Activated CD4-positive, CD25-positive, alpha-beta regulatory T cell treated with anti-CD3 and anti-CD28 coated beads, Interleukin-2, amount 50 U/mL, for 16 hours (primary cell): ENCODE data around the gene ENOX1.

Experiments
- DNase-seq: peaks from one replicate; pipeline ENCODE4 v3.0.0-alpha.2; 2020; ENCODE audit warnings: low read depth, low spot score

Gene ENOX1

DNA sequence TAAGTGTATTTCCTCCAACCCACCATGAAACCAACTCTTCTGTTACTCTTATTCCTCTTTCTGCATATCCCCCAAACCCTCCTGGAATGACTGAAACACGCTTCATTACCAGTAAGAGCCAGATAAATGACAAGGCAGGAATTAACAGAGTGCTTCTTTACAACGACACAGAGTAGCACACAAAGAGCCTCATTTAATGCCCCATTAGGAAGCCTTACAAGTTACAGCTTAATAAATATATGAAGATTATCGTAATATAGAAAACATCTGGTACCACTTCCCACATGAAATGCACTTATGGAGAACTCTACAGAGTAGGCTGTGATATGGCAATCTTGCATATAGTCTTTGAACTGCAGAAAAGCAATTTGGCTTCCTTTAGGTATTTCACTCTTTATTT is 116.8 kb downstream of the ENOX1 start:
- no peak for DNase-seq

- DNase-seq: no peak
These were observed 117.7 kb downstream of the ENOX1 start for GRCh38 chr13:43669101-43669500.

GRCh38 chr13:43666403-43666802 is 120.4 kb downstream of the ENOX1 start:
- no peak for DNase-seq

DNA sequence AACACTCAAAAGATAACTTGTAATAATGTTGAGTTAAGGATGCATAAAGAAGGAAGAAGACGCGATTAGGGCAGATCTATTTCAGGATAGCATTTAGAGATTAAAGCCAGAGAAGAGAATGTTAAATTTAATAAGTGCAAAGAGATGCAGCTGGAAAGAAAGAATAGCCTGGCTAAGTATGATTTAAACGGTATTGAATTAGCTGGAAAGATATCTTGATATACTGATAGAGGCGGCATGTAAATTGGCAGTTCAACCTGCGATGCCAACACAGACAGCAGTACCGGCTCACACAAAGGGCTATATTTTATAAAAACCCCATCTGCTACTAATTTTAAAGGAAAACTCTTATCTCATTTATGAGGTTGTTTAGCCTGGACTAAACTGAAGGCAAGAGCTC is 121.4 kb downstream of the ENOX1 start:
- no peak for DNase-seq

- DNase-seq: no peak
These were observed 122.0 kb downstream of the ENOX1 start for GRCh38 chr13:43664700-43665191.

- no peak for DNase-seq
These were observed 123.2 kb downstream of the ENOX1 start for GRCh38 chr13:43663474-43664090.

GRCh38 chr13:43662976-43663375 is 123.8 kb downstream of the ENOX1 start:
- DNase-seq: no peak

DNA sequence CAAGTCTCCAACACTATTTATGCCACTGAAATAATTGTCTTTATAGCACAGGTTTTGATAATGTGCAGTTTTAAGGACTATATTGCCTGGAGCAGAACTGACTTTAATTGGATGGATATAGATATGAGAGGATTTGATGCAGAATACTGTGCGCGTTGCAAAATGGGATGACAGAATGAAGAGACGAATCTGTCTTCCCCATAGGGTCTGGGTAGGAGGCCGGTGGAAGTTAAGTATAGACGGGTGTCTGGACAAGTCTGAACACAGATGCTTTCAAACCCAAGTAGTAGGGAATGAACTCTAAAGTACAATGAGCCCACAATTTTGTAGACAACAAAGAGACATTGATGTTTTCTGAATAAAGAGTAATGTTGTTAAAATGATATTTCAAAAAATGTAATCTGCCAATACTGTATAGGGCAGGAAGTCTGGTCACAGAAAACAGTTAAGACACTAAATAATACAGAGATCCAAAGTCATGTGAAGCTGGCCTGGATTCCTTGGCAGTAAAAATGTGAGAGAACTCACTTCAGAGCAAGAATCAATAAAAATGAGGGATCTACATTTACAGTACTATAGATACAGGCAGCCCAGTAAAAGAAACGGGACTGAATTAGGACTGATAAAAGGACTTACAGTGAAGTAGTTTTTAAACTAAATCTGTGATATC is 125.5 kb downstream of the ENOX1 start:
- no peak for DNase-seq

DNA sequence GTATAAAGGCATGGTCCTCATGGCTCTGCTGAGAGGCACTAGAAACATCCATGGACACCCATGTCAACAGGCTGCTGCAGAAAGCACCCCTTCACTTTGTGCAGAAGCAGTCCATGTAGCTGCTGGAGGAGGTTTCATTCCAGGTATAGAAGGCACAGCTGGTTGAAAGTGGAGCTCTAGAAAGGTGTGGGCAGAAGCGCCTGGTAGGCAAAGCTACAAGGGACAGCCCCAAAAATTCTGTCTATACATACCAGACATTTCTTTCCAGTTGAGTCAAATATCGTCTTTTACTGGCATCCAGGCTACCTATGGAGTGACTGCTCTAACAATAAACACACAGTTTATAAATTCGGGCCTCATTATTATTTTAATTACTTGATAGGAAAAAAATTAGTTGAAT is 129.3 kb downstream of the ENOX1 start:
- no peak for DNase-seq

DNA sequence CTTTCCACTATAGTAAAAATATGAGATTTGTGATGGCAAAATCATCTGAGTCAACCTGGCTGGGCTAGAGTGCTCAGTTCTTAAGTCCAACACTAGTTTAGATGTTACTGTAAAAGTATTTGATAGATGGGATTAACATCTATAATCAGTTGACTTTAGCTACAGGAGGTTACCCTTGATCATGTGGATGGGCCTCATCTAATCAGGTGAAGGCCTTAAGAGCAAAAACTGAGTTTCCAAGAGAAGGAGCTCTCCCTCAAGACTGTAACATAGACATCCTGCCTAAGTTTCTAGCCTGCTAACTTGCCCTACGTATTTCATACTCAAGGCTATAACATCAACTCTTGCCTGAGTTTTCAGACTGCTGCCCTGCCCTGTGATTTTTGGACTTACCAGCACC is 132.8 kb downstream of the ENOX1 start:
- no peak for DNase-seq

- no peak for DNase-seq
These were observed 133.4 kb downstream of the ENOX1 start for GRCh38 chr13:43653395-43653794.

GRCh38 chr13:43652760-43653159 is 134.0 kb downstream of the ENOX1 start:
- no peak for DNase-seq

- no peak for DNase-seq
These were observed 135.9 kb downstream of the ENOX1 start for GRCh38 chr13:43650882-43651281.

- DNase-seq: no peak
These were observed 138.0 kb downstream of the ENOX1 start for GRCh38 chr13:43648733-43649132.

- DNase-seq: no peak
These were observed 139.3 kb downstream of the ENOX1 start for GRCh38 chr13:43647471-43647870.

DNA sequence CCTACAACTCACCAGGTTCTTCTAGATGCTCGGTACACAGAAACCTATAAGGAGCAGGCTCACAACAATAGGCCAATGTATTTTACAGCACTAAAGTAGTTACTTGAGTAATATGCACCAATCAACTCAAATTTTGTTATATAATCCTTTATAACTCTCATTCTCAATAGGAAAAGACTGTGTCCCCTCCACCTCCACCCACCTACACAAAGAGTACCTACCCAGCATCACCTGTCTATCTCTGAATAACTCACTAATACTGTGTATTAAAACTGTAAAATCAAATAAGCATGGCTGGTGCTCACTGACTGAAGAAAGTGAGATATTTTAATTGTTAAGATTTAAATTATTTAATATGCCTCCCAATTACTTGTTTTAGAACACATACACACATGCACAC is 146.3 kb downstream of the ENOX1 start:
- DNase-seq: no peak

DNA sequence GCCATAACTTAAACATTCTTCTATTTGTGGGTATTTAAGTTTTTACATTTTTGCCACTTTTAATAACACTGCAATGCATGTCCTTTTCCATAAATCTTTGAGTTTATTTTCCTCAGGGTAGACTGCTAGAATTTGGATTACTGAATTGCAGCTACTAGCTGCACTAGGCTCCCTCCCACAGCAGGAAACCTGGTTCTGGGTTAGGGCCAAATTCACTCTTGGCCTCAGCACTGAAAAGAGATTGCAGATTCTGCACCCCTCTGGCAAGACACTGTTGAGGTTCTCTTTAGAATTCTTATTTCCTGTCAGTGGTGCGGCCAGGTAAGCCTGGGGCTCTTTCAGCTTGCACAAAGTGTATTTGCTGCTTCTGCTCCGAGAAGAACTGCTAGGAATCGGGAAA is 155.7 kb downstream of the ENOX1 start:
- no peak for DNase-seq

GRCh38 chr13:43629691-43630480 is 156.9 kb downstream of the ENOX1 start:
- DNase-seq: no peak

DNA sequence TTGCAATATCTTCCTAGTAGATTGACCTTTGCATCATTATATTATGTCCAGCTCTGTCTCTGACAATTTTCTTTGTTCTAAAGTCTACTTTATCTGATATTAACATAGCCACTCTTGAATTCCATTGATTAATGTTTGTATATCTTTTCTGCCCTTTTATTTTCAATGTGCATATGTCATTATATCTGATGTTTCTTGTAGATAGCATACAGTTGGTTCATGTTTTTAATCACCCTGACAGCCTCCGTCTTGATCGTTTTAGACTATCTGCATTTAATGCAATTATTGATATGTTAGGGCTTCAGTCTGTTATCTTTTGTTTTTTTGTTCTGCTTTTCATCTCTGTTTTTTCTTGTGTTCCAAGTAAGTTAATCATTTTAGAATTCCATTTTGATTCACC is 159.8 kb downstream of the ENOX1 start:
- no peak for DNase-seq

GRCh38 chr13:43614063-43614462 is 172.7 kb downstream of the ENOX1 start:
- DNase-seq: no peak

DNA sequence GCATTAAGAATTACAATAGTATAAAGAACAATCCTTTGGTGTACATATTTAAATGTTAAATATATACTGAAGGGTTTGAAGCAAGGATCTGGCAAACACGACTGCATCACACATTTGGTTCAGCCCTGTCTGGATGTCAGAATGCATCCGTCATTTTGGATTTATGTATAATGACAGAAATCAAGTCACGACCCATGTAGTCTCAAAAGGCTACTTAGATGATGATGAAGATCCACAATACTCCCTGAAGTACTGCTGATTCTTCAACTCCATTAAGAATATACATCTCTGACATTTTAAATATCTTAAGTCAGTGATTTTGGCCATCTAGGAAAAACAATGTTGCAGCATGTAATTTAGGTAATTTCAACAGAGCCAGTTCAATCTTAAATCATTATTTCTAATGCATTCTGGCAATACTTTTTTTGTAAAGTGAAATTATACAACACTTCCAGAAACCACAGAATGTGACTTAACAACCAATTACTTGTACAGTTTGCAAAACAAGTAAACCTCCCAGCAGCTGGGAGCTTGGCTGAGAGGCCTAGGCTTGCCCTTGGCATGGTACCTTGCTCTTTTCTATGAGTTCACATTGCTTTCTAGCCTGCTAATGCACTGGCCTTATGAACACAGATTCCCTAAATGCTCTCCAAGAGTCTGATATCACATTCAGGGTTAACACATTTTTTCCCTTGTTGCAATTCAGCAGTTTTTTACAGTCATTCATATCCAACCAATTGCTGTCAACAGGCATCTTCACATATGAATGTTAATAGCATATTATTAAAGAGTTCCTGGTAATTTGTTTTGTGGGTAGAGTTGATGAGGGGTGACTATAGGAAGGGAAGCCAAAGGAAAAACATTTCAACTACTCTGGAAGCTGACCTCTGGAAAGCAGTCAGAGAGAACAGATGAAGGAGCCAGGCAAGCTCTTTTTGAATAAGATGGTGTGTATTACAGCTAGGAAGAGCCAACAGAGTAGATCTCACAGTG is 175.2 kb downstream of the ENOX1 start:
- DNase-seq: no peak
